ENCODE data around the gene FAM131A.

- TF ChIP-seq ZNF274 (IDR thresholded peaks at IDR 0.05; ENCODE audit: low read depth, low read length), result no peak
- TF ChIP-seq YY1 (IDR thresholded peaks at IDR 0.05; ENCODE audit: insufficient read depth, insufficient read length), result no peak
- no peak for TF ChIP-seq SUZ12 (IDR thresholded peaks at IDR 0.05; ENCODE audit: extremely low read depth, insufficient read depth, insufficient read length)
These were observed 20.1 kb downstream of the FAM131A start for GRCh38 chr3:184357248-184358123.

Data from NT2/D1 (cell line).